Esophagus squamous epithelium (tissue), 4 donors: ENCODE results near the gene TIMD4.

ENCODE experiments used
- POLR2A ChIP-seq, 4 donors: fragments of 450-650 bp; IDR thresholded peaks; one replicate each; pipeline ENCODE4 v1.6.1; 2017; ENCODE audit warnings: antibody characterized with exemption in 4 of 4, mild to moderate bottlenecking in 4 of 4, moderate library complexity in 3 of 4
- TF ChIP-seq, protein P1 (sequence below), 6 experiments: fragments of 450-650 bp in 4 of 6; fragments of 200-600 bp in 2 of 6; sonication (generic) in 2 of 6; IDR thresholded peaks; one replicate each; pipeline ENCODE4 v1.5.1; 2016 to 2019; ENCODE audit warnings: antibody characterized with exemption in 6 of 6, mild to moderate bottlenecking in 4 of 6, moderate library complexity in 4 of 6

DNA sequence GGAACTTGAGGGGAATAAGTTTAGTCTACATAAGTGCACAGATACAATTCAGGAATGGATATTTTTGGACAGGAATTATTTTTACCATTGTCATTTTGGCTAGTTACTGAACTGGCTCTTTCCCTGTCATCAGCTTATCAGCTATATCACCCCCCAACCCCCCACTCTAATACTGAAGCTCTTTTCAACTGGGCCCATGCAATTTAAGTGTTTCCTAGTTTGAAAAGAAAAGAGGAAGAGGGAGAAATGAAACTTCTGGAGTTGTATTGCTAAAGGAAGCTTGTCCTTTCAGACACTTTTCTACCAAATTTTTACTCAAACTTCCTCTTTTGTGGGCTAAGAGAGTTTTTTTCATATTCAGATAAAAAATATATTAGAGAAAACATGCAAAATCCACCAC is 18.5 kb upstream of the TIMD4 start:
- no peak for TF ChIP-seq POLR2A (IDR thresholded peaks at IDR 0.05)
- TF ChIP-seq, protein P1, sequence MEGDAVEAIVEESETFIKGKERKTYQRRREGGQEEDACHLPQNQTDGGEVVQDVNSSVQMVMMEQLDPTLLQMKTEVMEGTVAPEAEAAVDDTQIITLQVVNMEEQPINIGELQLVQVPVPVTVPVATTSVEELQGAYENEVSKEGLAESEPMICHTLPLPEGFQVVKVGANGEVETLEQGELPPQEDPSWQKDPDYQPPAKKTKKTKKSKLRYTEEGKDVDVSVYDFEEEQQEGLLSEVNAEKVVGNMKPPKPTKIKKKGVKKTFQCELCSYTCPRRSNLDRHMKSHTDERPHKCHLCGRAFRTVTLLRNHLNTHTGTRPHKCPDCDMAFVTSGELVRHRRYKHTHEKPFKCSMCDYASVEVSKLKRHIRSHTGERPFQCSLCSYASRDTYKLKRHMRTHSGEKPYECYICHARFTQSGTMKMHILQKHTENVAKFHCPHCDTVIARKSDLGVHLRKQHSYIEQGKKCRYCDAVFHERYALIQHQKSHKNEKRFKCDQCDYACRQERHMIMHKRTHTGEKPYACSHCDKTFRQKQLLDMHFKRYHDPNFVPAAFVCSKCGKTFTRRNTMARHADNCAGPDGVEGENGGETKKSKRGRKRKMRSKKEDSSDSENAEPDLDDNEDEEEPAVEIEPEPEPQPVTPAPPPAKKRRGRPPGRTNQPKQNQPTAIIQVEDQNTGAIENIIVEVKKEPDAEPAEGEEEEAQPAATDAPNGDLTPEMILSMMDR (IDR thresholded peaks at IDR 0.05) = no peak
